Osteoblast (primary cell): Measurements from ENCODE around the gene TMEM245. TPM values are rescaled to one million over a fixed set of nuclear protein-coding genes. Genes with fewer than 3 reads are reported as not detected.
A peak's percentile ranks its signal among the peaks of the same experiment; 100 is the strongest.

Experiments used
- DNase-seq: peaks from one replicate; pipeline ENCODE4 v3.0.0; 2011; ENCODE audit warnings: low spot score, mixed read lengths; ENCODE audit not compliant: insufficient read length; ENCODE audit errors: missing footprints
- H2AFZ ChIP-seq: 2 replicates; pipeline ENCODE4 v1.6.0; 2011; ENCODE audit warnings: mild to moderate bottlenecking, low read length
- H3K27ac ChIP-seq: 2 replicates; pipeline ENCODE4 v1.5.1; 2011; ENCODE audit warnings: mild to moderate bottlenecking, low read depth, low read length, moderate library complexity
- H3K27me3 ChIP-seq: 2 replicates; pipeline ENCODE4 v1.6.0; 2012; ENCODE audit warnings: mild to moderate bottlenecking, control low read depth, inconsistent platforms, low read length, moderate library complexity; ENCODE audit not compliant: insufficient read depth
- H3K36me3 ChIP-seq: 2 replicates; pipeline ENCODE4 v1.5.1; 2011; ENCODE audit warnings: mild to moderate bottlenecking, low read length, control low read depth, moderate library complexity; ENCODE audit not compliant: insufficient read depth
- H3K4me1 ChIP-seq: 2 replicates; pipeline ENCODE4 v1.5.1; 2011; ENCODE audit warnings: mild to moderate bottlenecking, low read length, control low read depth, moderate library complexity; ENCODE audit not compliant: insufficient read depth
- H3K4me2 ChIP-seq: 2 replicates; pipeline ENCODE4 v1.6.0; 2011; ENCODE audit warnings: mild to moderate bottlenecking, low read length; ENCODE audit not compliant: insufficient read depth
- H3K4me3 ChIP-seq: fragments of 200-600 bp; sonication (generic); 3 replicates; pipeline ENCODE4 v1.5.1; 2012; ENCODE audit warnings: mild to moderate bottlenecking, low read length, inconsistent platforms; ENCODE audit not compliant: insufficient read depth
- H3K79me2 ChIP-seq: 2 replicates; pipeline ENCODE4 v1.6.0; 2012; ENCODE audit warnings: mild to moderate bottlenecking, low read length, control low read depth, inconsistent platforms; ENCODE audit not compliant: insufficient read depth
- H3K9me3 ChIP-seq: 2 replicates; pipeline ENCODE4 v1.5.1; 2011; ENCODE audit warnings: low read depth, low read length, control low read depth
- H4K20me1 ChIP-seq: 2 replicates; pipeline ENCODE4 v1.6.0; 2012; ENCODE audit warnings: mild to moderate bottlenecking, low read length, control low read depth; ENCODE audit not compliant: insufficient read depth
- total RNA-seq: library from RNA; depleted of rRNA; stranded (reverse); fragments of >200 nt; gene quantifications from 2 replicates; pipeline ENCODE4 v1.2.3, GENCODE V29; 2012
- TF ChIP-seq, protein P1 (sequence below): IDR thresholded peaks from 2 replicates; pipeline ENCODE4 v1.5.1; 2011; ENCODE audit warnings: mild to moderate bottlenecking, low read depth, low read length, moderate library complexity; ENCODE audit errors: extremely low read depth

TMEM245 gene
- total RNA-seq, 1 donor, result 45.2 TPM

GRCh38 chr9:109162677-109163076 is 42.9 kb upstream of the TMEM245 start:
- Histone ChIP-seq H3K27me3 (peaks cover 54% of the 10 kb centered on the region), H3K4me1 (no peaks in the 10 kb centered on the region)

GRCh38 chr9:109161471-109161870 is 41.7 kb upstream of the TMEM245 start:
- Histone ChIP-seq H3K79me2 (no peaks in the 10 kb centered on the region), H3K4me1 (no peaks in the 10 kb centered on the region), H3K4me3 (no peak overlapping the region), H3K27ac (no peak overlapping the region), H4K20me1 (no peaks in the 10 kb centered on the region), H3K9me3 (no peaks in the 10 kb centered on the region), H3K4me2 (no peak overlapping the region), H3K36me3 (no peaks in the 10 kb centered on the region), H3K27me3 (peaks cover 47% of the 10 kb centered on the region), H2AFZ (no peak overlapping the region)
- TF ChIP-seq, protein P1, sequence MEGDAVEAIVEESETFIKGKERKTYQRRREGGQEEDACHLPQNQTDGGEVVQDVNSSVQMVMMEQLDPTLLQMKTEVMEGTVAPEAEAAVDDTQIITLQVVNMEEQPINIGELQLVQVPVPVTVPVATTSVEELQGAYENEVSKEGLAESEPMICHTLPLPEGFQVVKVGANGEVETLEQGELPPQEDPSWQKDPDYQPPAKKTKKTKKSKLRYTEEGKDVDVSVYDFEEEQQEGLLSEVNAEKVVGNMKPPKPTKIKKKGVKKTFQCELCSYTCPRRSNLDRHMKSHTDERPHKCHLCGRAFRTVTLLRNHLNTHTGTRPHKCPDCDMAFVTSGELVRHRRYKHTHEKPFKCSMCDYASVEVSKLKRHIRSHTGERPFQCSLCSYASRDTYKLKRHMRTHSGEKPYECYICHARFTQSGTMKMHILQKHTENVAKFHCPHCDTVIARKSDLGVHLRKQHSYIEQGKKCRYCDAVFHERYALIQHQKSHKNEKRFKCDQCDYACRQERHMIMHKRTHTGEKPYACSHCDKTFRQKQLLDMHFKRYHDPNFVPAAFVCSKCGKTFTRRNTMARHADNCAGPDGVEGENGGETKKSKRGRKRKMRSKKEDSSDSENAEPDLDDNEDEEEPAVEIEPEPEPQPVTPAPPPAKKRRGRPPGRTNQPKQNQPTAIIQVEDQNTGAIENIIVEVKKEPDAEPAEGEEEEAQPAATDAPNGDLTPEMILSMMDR, result no peak
- peak; percentile 52 for DNase-seq

More at GRCh38 chr9:109162677-109163076, 42.9 kb upstream of the TMEM245 start:
- TF ChIP-seq, protein P1, result no peak
- Histone ChIP-seq H2AFZ (no peak overlapping the region), H3K4me3 (no peak overlapping the region), H3K27ac (no peak overlapping the region), H3K9me3 (no peaks in the 10 kb centered on the region), H3K36me3 (no peaks in the 10 kb centered on the region), H4K20me1 (no peaks in the 10 kb centered on the region), H3K79me2 (no peaks in the 10 kb centered on the region), H3K4me2 (no peak overlapping the region)
- DNase-seq, result no peak

DNA sequence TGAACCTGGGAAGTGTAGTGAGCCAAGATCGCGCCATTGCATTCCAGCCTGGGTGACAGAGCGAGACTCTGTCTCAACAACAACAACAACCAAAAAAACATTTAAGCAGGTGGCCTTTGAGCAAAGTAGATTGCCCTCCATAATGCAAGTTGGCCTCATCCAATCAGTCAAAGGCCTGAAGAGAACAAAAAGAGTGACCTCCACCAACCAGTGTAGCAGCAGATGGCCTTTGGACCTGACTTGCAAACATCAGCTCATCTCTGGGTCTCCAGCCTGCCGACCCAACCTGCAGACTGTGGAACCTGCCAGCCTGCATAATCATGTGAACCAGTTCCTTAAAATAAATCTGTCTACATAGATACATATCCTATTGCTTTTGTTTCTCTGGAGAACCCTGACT is 39.8 kb upstream of the TMEM245 start:
- peaks cover 28% of the 10 kb centered on the region for H3K27me3 ChIP-seq
- no peak for DNase-seq
- TF ChIP-seq, protein P1, result no peak
- H3K79me2 ChIP-seq, result no peaks in the 10 kb centered on the region
- no peaks in the 10 kb centered on the region for H3K9me3 ChIP-seq
- H4K20me1 ChIP-seq, result no peaks in the 10 kb centered on the region
- H3K4me1 ChIP-seq, result no peaks in the 10 kb centered on the region
- H3K4me3 ChIP-seq, result no peak overlapping the region
- no peak overlapping the region for H3K4me2 ChIP-seq
- no peak overlapping the region for H3K27ac ChIP-seq
- no peaks in the 10 kb centered on the region for H3K36me3 ChIP-seq
- no peak overlapping the region for H2AFZ ChIP-seq

DNA sequence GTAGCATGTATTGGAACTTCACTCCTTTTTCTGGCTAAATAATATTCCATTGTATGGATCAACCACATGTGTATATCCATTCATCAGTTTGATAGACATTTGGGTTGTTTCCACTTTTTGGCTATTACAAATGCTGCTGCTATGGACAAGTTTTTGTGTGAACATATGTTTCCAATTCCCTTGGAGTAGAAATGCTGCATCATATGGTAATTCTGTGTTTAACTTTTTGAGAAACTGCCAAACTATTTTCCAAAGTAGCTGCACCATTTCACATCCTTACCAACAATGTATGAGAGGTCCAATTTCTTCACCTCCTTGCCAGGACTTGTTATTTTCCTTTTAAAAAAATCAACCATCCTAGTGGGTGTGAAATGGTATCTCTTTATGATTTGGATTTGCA is 38.9 kb upstream of the TMEM245 start:
- Histone ChIP-seq H2AFZ (no peak overlapping the region), H3K4me3 (no peak overlapping the region), H3K4me2 (no peak overlapping the region), H4K20me1 (no peaks in the 10 kb centered on the region), H3K79me2 (no peaks in the 10 kb centered on the region), H3K27me3 (peaks cover 26% of the 10 kb centered on the region), H3K27ac (no peak overlapping the region), H3K9me3 (no peaks in the 10 kb centered on the region), H3K4me1 (no peaks in the 10 kb centered on the region), H3K36me3 (no peaks in the 10 kb centered on the region)
- TF ChIP-seq, protein P1, result no peak
- DNase-seq, result no peak
